Esophagus muscularis mucosa (tissue), 4 donors: ENCODE data around the gene VPS41. TPM values are rescaled to one million over a fixed set of nuclear protein-coding genes. Genes with fewer than 3 reads are reported as not detected.

Experiments
- DNase-seq: peaks from one replicate; pipeline ENCODE4 v3.0.0-alpha.2; 2017; ENCODE audit errors: extremely low spot score
- H3K27ac ChIP-seq, 4 donors: fragments of 200-600 bp; sonication (generic); replicated peaks in 1 of 4; 1 replicate in 3 of 4; 2 replicates in 1 of 4; pipeline ENCODE4 v1.5.1; 2016 to 2019; ENCODE audit warnings: mild to moderate bottlenecking in 1 of 4
- H3K27me3 ChIP-seq, 4 donors: fragments of 200-600 bp; sonication (generic); one replicate each; pipeline versions ENCODE4 v1.5.1 to v1.6.0; 2016 to 2019
- H3K36me3 ChIP-seq, 4 donors: fragments of 200-600 bp; sonication (generic); one replicate each; pipeline ENCODE4 v1.5.1; 2016 to 2019
- H3K4me1 ChIP-seq, 4 donors: fragments of 200-600 bp; sonication (generic); one replicate each; pipeline ENCODE4 v1.5.1; 2016 to 2019
- H3K4me3 ChIP-seq, 4 donors: fragments of 200-600 bp; sonication (generic); 1 replicate in 2 of 4; 2 replicates in 2 of 4; pipeline ENCODE4 v1.5.1; 2016 to 2019; ENCODE audit warnings: mild to moderate bottlenecking in 4 of 4, moderate library complexity in 1 of 4
- H3K9me3 ChIP-seq, 4 donors: fragments of 200-600 bp; sonication (generic); 1 replicate in 3 of 4; 2 replicates in 1 of 4; pipeline ENCODE4 v1.5.1; 2016 to 2019
- EP300 ChIP-seq: sonication (generic); formaldehyde crosslinking; IDR thresholded peaks from one replicate; pipeline ENCODE4 v1.6.1; 2017; ENCODE audit warnings: antibody characterized with exemption
- POLR2A ChIP-seq: fragments of 450-650 bp; IDR thresholded peaks from one replicate; pipeline ENCODE4 v1.6.1; 2017; ENCODE audit warnings: antibody characterized with exemption, moderate library complexity, mild to moderate bottlenecking, low read depth
- POLR2AphosphoS5 ChIP-seq, 2 donors: sonication (generic); formaldehyde crosslinking; IDR thresholded peaks; one replicate each; pipeline ENCODE4 v1.6.1; 2017; ENCODE audit warnings: antibody characterized with exemption in 2 of 2
- WGBS: methylation state at CpG from one replicate; pipeline ENCODE4 v1.1.5; 2018; 5-methylcytosine and 5-hydroxymethylcytosine counted together
- intact Hi-C: fragments of 100-400 bp; cut with DNase I; formaldehyde crosslinking; loops from one replicate; pipeline ENCODE4 v1.15.1; 2023
- total RNA-seq, 4 donors: library from RNA; depleted of rRNA; stranded (reverse); fragments of >200 nt; gene quantifications; one replicate each; pipeline versions ENCODE4 v1.1.0 to v1.2.1, GENCODE V29; 2016
- TF ChIP-seq, protein P1 (sequence below), 3 experiments: fragments of 200-600 bp in 2 of 3; fragments of 450-650 bp in 1 of 3; sonication (generic) in 2 of 3; IDR thresholded peaks; one replicate each; pipeline ENCODE4 v1.5.1; 2017 to 2019; ENCODE audit warnings: antibody characterized with exemption in 3 of 3, mild to moderate bottlenecking in 2 of 3, moderate library complexity in 1 of 3

Gene VPS41
- total RNA-seq, 4 donors from 2014 or later = 32.0 to 50.3 (median 32.9) TPM

- TF ChIP-seq, protein P1, sequence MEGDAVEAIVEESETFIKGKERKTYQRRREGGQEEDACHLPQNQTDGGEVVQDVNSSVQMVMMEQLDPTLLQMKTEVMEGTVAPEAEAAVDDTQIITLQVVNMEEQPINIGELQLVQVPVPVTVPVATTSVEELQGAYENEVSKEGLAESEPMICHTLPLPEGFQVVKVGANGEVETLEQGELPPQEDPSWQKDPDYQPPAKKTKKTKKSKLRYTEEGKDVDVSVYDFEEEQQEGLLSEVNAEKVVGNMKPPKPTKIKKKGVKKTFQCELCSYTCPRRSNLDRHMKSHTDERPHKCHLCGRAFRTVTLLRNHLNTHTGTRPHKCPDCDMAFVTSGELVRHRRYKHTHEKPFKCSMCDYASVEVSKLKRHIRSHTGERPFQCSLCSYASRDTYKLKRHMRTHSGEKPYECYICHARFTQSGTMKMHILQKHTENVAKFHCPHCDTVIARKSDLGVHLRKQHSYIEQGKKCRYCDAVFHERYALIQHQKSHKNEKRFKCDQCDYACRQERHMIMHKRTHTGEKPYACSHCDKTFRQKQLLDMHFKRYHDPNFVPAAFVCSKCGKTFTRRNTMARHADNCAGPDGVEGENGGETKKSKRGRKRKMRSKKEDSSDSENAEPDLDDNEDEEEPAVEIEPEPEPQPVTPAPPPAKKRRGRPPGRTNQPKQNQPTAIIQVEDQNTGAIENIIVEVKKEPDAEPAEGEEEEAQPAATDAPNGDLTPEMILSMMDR (IDR thresholded peaks at IDR 0.05) = no peak
- no peak for TF ChIP-seq EP300
- TF ChIP-seq POLR2A = no peak
- no peak for TF ChIP-seq POLR2AphosphoS5 (IDR thresholded peaks at IDR 0.05)
- peaks cover 0 to 5% (median 0%) of the 10 kb centered on the region in 4 donors for H3K36me3 ChIP-seq
- peaks cover 0 to 10% (median 0%) of the 10 kb centered on the region in 4 donors for H3K4me1 ChIP-seq
- no peak for DNase-seq
- H3K4me3 ChIP-seq = no peak overlapping the region
- H3K27me3 ChIP-seq = no peaks in the 10 kb centered on the region
- intact Hi-C loops = no loop called here
- no peaks in the 10 kb centered on the region for H3K9me3 ChIP-seq
- no peak overlapping the region for H3K27ac ChIP-seq
- 50% methylated on average over 2 of the region's 2 CpGs for WGBS
Observed at GRCh38 chr7:38881947-38882684, 26.9 kb downstream of the VPS41 start.

GRCh38 chr7:38881015-38881414, 28.0 kb downstream of the VPS41 start:
- DNase-seq = no peak
- Histone ChIP-seq H3K36me3 (peaks cover 0 to 2% (median 0%) of the 10 kb centered on the region in 4 donors), H3K4me1 (peaks cover 0 to 10% (median 0%) of the 10 kb centered on the region in 4 donors), H3K27ac (no peak overlapping the region), H3K27me3 (no peaks in the 10 kb centered on the region), H3K4me3 (no peak overlapping the region), H3K9me3 (no peaks in the 10 kb centered on the region)
- TF ChIP-seq, protein P1 (IDR thresholded peaks at IDR 0.05) = no peak
- TF ChIP-seq POLR2A (no peak), EP300 (no peak), POLR2AphosphoS5 (IDR thresholded peaks at IDR 0.05) (no peak)
- WGBS = 95% methylated on average over 3 of the region's 3 CpGs
- intact Hi-C loops = no loop called here

DNA sequence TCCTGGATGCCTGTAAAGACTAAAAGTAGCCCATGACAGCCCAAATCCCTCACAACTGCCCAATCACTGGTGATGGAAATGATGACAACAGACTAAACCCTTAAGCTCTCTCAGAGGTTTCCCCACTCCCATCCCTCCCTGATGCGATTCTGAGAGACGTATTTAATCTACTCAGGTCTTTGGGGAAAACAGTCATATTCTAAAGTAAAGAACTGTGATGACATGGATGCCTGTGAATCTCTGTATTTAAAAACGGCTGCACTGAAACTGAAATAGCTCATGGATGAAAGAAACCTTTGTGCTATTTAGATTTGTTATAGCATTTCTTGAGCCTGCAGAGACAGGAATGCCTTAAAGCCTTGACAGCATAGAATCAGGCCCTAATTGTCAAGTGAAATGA, 28.5 kb downstream of the VPS41 start:
- peaks cover 0 to 10% (median 0%) of the 10 kb centered on the region in 4 donors for H3K4me1 ChIP-seq
- no peaks in the 10 kb centered on the region for H3K27me3 ChIP-seq
- no peaks in the 10 kb centered on the region for H3K36me3 ChIP-seq
- intact Hi-C loops = no loop called here
- WGBS = 84% methylated on average over 3 of the region's 3 CpGs
- TF ChIP-seq, protein P1 (IDR thresholded peaks at IDR 0.05) = no peak
- TF ChIP-seq POLR2AphosphoS5 (IDR thresholded peaks at IDR 0.05) (no peak), EP300 (no peak), POLR2A (no peak)
- no peaks in the 10 kb centered on the region for H3K9me3 ChIP-seq
- no peak for DNase-seq
- H3K4me3 ChIP-seq = no peak overlapping the region
- H3K27ac ChIP-seq = no peak overlapping the region

- no peak overlapping the region for H3K4me3 ChIP-seq
- 84% methylated on average over 1 of the region's 1 CpG for whole genome bisulfite sequencing
- no peaks in the 10 kb centered on the region for H3K9me3 ChIP-seq
- H3K27ac ChIP-seq = no peak overlapping the region
- DNase-seq = no peak
- TF ChIP-seq EP300 (no peak), POLR2A (no peak), POLR2AphosphoS5 (IDR thresholded peaks at IDR 0.05) (no peak)
- TF ChIP-seq, protein P1 (IDR thresholded peaks at IDR 0.05) = no peak
- H3K4me1 ChIP-seq = peaks cover 0 to 10% (median 0%) of the 10 kb centered on the region in 4 donors
- H3K27me3 ChIP-seq = no peaks in the 10 kb centered on the region
- no peaks in the 10 kb centered on the region for H3K36me3 ChIP-seq
- intact Hi-C loops = no loop called here
Observed at GRCh38 chr7:38880035-38880434, 29.0 kb downstream of the VPS41 start.
